Measurements from ENCODE around the gene HELZ. TPM values are rescaled to one million over a fixed set of nuclear protein-coding genes. Genes with fewer than 3 reads are reported as not detected.
"Not testable (repeated sequence)": the region's sequence is repeated elsewhere in the genome, so short reads cannot be mapped to it uniquely, and the experiment has no call there.

The HELZ gene
- total and polyA plus RNA-seq, 9 donors = 8.4 to 72.8 (median 55.5) TPM

- H3K27me3 ChIP-seq = no peaks in the 10 kb centered on the region
- H3K9me3 ChIP-seq = no peaks in the 10 kb centered on the region
- intact Hi-C loops (cut with DNase I) = no loop called here
- H3K36me3 ChIP-seq = no peaks in the 10 kb centered on the region
- WGBS, 3 donors = 73 to 80% (median 75%) methylated on average over 27 to 32 of the region's 32 CpGs
- H3K4me3 ChIP-seq = no peak within 1 kb of the TSS
- no peak for TF ChIP-seq CTCF (IDR thresholded peaks at IDR 0.05)
- TF ChIP-seq POLR2A (IDR thresholded peaks at IDR 0.05) = no peak
- TF ChIP-seq EP300 (IDR thresholded peaks at IDR 0.05) = no peak
- H3K4me1 ChIP-seq (ENCODE audit: insufficient read depth) = no peaks in the 10 kb centered on the region
- DNase-seq = no peak
- H3K27ac ChIP-seq = no peak within 1 kb of the TSS
Observed at GRCh38 chr17:67044016-67044772, 200.8 kb downstream of the HELZ start, which contains the start of gene CACNG1. CACNG1 (plus strand) TSS chr17:67044554; CDS start chr17:67044661, 107 bp downstream.

GRCh38 chr17:67043283-67043682 lies 201.7 kb downstream of the HELZ start:
- no peak overlapping the region for H3K4me3 ChIP-seq
- H3K4me1 ChIP-seq (ENCODE audit: insufficient read depth) = no peaks in the 10 kb centered on the region
- intact Hi-C loops (cut with DNase I) = no loop called here
- no peaks in the 10 kb centered on the region for H3K36me3 ChIP-seq
- H3K27me3 ChIP-seq = no peaks in the 10 kb centered on the region
- no peak overlapping the region for H3K27ac ChIP-seq
- WGBS, 3 donors = 78 to 84% (median 82%) methylated on average over 12 of the region's 12 CpGs
- no peak for TF ChIP-seq CTCF (IDR thresholded peaks at IDR 0.05)
- no peak for TF ChIP-seq POLR2A (IDR thresholded peaks at IDR 0.05)
- TF ChIP-seq EP300 (IDR thresholded peaks at IDR 0.05) = no peak
- H3K9me3 ChIP-seq = no peaks in the 10 kb centered on the region
- no peak for DNase-seq

- intact Hi-C loops (cut with DNase I) = no loop called here
- no peak for TF ChIP-seq POLR2A (IDR thresholded peaks at IDR 0.05)
- no peak for TF ChIP-seq CTCF (IDR thresholded peaks at IDR 0.05)
- no peak for TF ChIP-seq EP300 (IDR thresholded peaks at IDR 0.05)
- WGBS, 3 donors = 57 to 68% (median 66%) methylated on average over 11 of the region's 11 CpGs
Observed at GRCh38 chr17:67041941-67042899, 202.8 kb downstream of the HELZ start.

GRCh38 chr17:67041531-67041930 lies 203.5 kb downstream of the HELZ start:
- H3K36me3 ChIP-seq = no peaks in the 10 kb centered on the region
- H3K9me3 ChIP-seq = no peaks in the 10 kb centered on the region
- H3K4me1 ChIP-seq (ENCODE audit: insufficient read depth) = no peaks in the 10 kb centered on the region
- H3K4me3 ChIP-seq = no peak overlapping the region
- no peak overlapping the region for H3K27ac ChIP-seq
- 76 to 79% (median 77%) methylated on average over 7 of the region's 7 CpGs for WGBS, 3 donors
- no peak for DNase-seq
- intact Hi-C loops (cut with DNase I) = no loop called here
- TF ChIP-seq EP300 (IDR thresholded peaks at IDR 0.05) = no peak
- no peak for TF ChIP-seq CTCF (IDR thresholded peaks at IDR 0.05)
- no peak for TF ChIP-seq POLR2A (IDR thresholded peaks at IDR 0.05)
- no peaks in the 10 kb centered on the region for H3K27me3 ChIP-seq

More at GRCh38 chr17:67041941-67042899, 202.8 kb downstream of the HELZ start:
- H3K27me3 ChIP-seq = no peaks in the 10 kb centered on the region
- H3K4me3 ChIP-seq = no peak overlapping the region
- H3K36me3 ChIP-seq = no peaks in the 10 kb centered on the region
- DNase-seq = no peak
- no peak overlapping the region for H3K27ac ChIP-seq
- H3K9me3 ChIP-seq = no peaks in the 10 kb centered on the region
- no peaks in the 10 kb centered on the region for H3K4me1 ChIP-seq (ENCODE audit: insufficient read depth)

- H3K4me3 ChIP-seq; H3K36me3 ChIP-seq; DNase-seq; intact Hi-C loops (cut with DNase I); H3K9me3 ChIP-seq; H3K27ac ChIP-seq; H3K4me1 ChIP-seq (ENCODE audit: insufficient read depth); H3K27me3 ChIP-seq: not testable (repeated sequence)
- whole genome bisulfite sequencing, 3 donors = 86 to 87% (median 87%) methylated on average over 5 of the region's 5 CpGs
Observed at GRCh38 chr17:67041119-67041518, 203.9 kb downstream of the HELZ start.

All from ovary (tissue), 9 donors.